Neural cell (in vitro differentiated cells): ENCODE measurements around the gene GNAQ. TPM values are rescaled to one million over a fixed set of nuclear protein-coding genes. Genes with fewer than 3 reads are reported as not detected.

Experiments used
- H2AFZ ChIP-seq: fragments of 200-600, 300-800 bp; sonication (generic), shearing (Covaris generic); 2 replicates; pipeline ENCODE4 v1.6.0; 2014; ENCODE audit warnings: low read depth, mild to moderate bottlenecking, antibody characterized with exemption, low read length, moderate library complexity
- H3F3A ChIP-seq: fragments of 200-600 bp; shearing (Covaris generic); 2 replicates; pipeline ENCODE4 v1.6.1; 2016; ENCODE audit warnings: mild to moderate bottlenecking, moderate library complexity, mixed read lengths, antibody characterized with exemption, low read length; ENCODE audit not compliant: insufficient read depth, poor library complexity, severe bottlenecking
- H3K27ac ChIP-seq: fragments of 200-600, 300-800 bp; sonication (generic), shearing (Covaris generic); 2 replicates; pipeline ENCODE4 v1.5.1; 2014; ENCODE audit warnings: mild to moderate bottlenecking, low read length, moderate library complexity
- H3K27me3 ChIP-seq: fragments of 300-800, 200-600 bp; sonication (generic), shearing (Covaris generic); 2 replicates; pipeline ENCODE4 v1.6.0; 2014; ENCODE audit warnings: mild to moderate bottlenecking, low read depth, low read length, moderate library complexity; ENCODE audit not compliant: insufficient read depth
- H3K36me3 ChIP-seq: fragments of 300-800, 200-600 bp; sonication (generic), shearing (Covaris generic); 2 replicates; pipeline ENCODE4 v1.5.1; 2014; ENCODE audit warnings: mild to moderate bottlenecking, antibody characterized with exemption, low read length, moderate library complexity; ENCODE audit not compliant: insufficient read depth
- H3K4me2 ChIP-seq: fragments of 300-800, 200-600 bp; sonication (generic), shearing (Covaris generic); 2 replicates; pipeline ENCODE4 v1.6.0; 2014; ENCODE audit warnings: mild to moderate bottlenecking, low read length
- H3K4me3 ChIP-seq: fragments of 300-800, 200-600 bp; sonication (generic), shearing (Covaris generic); 2 replicates; pipeline ENCODE4 v1.5.1; 2014; ENCODE audit warnings: mild to moderate bottlenecking, low read length, moderate library complexity
- H3K79me2 ChIP-seq: fragments of 200-600 bp; shearing (Covaris generic); replicated peaks from 2 replicates; pipeline ENCODE4 v1.6.0; 2014; ENCODE audit warnings: mild to moderate bottlenecking, low read length, moderate library complexity; ENCODE audit not compliant: insufficient read depth
- H3K9ac ChIP-seq: fragments of 300-800, 200-600 bp; sonication (generic), shearing (Covaris generic); 2 replicates; pipeline ENCODE4 v1.6.1; 2016; ENCODE audit warnings: mild to moderate bottlenecking, low read length, mixed read lengths
- H3K9me2 ChIP-seq: fragments of 200-600 bp; shearing (Covaris generic); 2 replicates; pipeline ENCODE4 v1.6.1; 2016; ENCODE audit warnings: mild to moderate bottlenecking, low read length, mixed read lengths; ENCODE audit not compliant: insufficient read depth
- H3K9me3 ChIP-seq: fragments of 200-600, 300-800 bp; sonication (generic), shearing (Covaris generic); 2 replicates; pipeline ENCODE4 v1.6.1; 2016; ENCODE audit warnings: mild to moderate bottlenecking, mixed run types, low read length, moderate library complexity, mixed read lengths
- H4K20me1 ChIP-seq: fragments of 200-600 bp; shearing (Covaris generic); 2 replicates; pipeline ENCODE4 v1.6.1; 2016; ENCODE audit warnings: mild to moderate bottlenecking, mixed run types; ENCODE audit not compliant: insufficient read depth
- EP300 ChIP-seq: fragments of 450-650 bp; conservative IDR thresholded peaks from 2 replicates; pipeline ENCODE4 v1.6.1; 2014; ENCODE audit warnings: antibody characterized with exemption, mild to moderate bottlenecking, moderate library complexity; ENCODE audit not compliant: poor library complexity, severe bottlenecking
- EZH2 ChIP-seq: fragments of 200-600, 300-800 bp; shearing (Covaris generic), sonication (generic); IDR thresholded peaks from 2 replicates; pipeline ENCODE4 v1.6.1; 2014; ENCODE audit warnings: antibody characterized with exemption, low read length, borderline replicate concordance, mild to moderate bottlenecking; ENCODE audit not compliant: insufficient read depth, poor library complexity, severe bottlenecking
- MXI1 ChIP-seq: fragments of 450-650 bp; conservative IDR thresholded peaks from 2 replicates; pipeline ENCODE4 v1.6.1; 2014; ENCODE audit warnings: antibody characterized with exemption, mild to moderate bottlenecking; ENCODE audit not compliant: poor library complexity, severe bottlenecking
- POLR2AphosphoS5 ChIP-seq: IDR thresholded peaks from 2 replicates; pipeline ENCODE4 v1.6.1; 2012
- RAD21 ChIP-seq: fragments of 450-650 bp; conservative IDR thresholded peaks from 2 replicates; pipeline ENCODE4 v1.6.1; 2014; ENCODE audit warnings: antibody characterized with exemption, mild to moderate bottlenecking, moderate library complexity
- SMC3 ChIP-seq: fragments of 450-650 bp; conservative IDR thresholded peaks from 2 replicates; pipeline ENCODE4 v1.6.1; 2014; ENCODE audit warnings: antibody characterized with exemption, mild to moderate bottlenecking, moderate library complexity; ENCODE audit not compliant: poor library complexity
- TAF1 ChIP-seq: IDR thresholded peaks from 2 replicates; pipeline ENCODE4 v1.6.1; 2012; ENCODE audit warnings: low read depth
- polyA plus RNA-seq: library from polyadenylated mRNA; depleted of rRNA; stranded (reverse); fragments of >200 nt; gene quantifications from 2 replicates; pipeline ENCODE4 v1.2.3, GENCODE V29; 2014
- TF ChIP-seq, protein P1 (sequence below): IDR thresholded peaks from 2 replicates; pipeline ENCODE4 v1.6.1; 2012; ENCODE audit warnings: borderline replicate concordance
- TF ChIP-seq, protein P2 (sequence below): fragments of 450-650 bp; IDR thresholded peaks from 2 replicates; pipeline ENCODE4 v1.5.1; 2014; ENCODE audit warnings: antibody characterized with exemption, mild to moderate bottlenecking, moderate library complexity; ENCODE audit not compliant: poor library complexity, severe bottlenecking

Gene GNAQ
- polyA plus RNA-seq, 1 donor from 2014 or later, result 86.7 TPM

GRCh38 chr9:77747163-77747562 lies 284.4 kb downstream of the GNAQ start:
- TF ChIP-seq EP300 (no peak), POLR2AphosphoS5 (no peak), TAF1 (no peak), RAD21 (no peak), MXI1 (no peak), EZH2 (no peak), SMC3 (no peak)
- TF ChIP-seq, protein P1, sequence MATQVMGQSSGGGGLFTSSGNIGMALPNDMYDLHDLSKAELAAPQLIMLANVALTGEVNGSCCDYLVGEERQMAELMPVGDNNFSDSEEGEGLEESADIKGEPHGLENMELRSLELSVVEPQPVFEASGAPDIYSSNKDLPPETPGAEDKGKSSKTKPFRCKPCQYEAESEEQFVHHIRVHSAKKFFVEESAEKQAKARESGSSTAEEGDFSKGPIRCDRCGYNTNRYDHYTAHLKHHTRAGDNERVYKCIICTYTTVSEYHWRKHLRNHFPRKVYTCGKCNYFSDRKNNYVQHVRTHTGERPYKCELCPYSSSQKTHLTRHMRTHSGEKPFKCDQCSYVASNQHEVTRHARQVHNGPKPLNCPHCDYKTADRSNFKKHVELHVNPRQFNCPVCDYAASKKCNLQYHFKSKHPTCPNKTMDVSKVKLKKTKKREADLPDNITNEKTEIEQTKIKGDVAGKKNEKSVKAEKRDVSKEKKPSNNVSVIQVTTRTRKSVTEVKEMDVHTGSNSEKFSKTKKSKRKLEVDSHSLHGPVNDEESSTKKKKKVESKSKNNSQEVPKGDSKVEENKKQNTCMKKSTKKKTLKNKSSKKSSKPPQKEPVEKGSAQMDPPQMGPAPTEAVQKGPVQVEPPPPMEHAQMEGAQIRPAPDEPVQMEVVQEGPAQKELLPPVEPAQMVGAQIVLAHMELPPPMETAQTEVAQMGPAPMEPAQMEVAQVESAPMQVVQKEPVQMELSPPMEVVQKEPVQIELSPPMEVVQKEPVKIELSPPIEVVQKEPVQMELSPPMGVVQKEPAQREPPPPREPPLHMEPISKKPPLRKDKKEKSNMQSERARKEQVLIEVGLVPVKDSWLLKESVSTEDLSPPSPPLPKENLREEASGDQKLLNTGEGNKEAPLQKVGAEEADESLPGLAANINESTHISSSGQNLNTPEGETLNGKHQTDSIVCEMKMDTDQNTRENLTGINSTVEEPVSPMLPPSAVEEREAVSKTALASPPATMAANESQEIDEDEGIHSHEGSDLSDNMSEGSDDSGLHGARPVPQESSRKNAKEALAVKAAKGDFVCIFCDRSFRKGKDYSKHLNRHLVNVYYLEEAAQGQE, result no peak
- TF ChIP-seq, protein P2, sequence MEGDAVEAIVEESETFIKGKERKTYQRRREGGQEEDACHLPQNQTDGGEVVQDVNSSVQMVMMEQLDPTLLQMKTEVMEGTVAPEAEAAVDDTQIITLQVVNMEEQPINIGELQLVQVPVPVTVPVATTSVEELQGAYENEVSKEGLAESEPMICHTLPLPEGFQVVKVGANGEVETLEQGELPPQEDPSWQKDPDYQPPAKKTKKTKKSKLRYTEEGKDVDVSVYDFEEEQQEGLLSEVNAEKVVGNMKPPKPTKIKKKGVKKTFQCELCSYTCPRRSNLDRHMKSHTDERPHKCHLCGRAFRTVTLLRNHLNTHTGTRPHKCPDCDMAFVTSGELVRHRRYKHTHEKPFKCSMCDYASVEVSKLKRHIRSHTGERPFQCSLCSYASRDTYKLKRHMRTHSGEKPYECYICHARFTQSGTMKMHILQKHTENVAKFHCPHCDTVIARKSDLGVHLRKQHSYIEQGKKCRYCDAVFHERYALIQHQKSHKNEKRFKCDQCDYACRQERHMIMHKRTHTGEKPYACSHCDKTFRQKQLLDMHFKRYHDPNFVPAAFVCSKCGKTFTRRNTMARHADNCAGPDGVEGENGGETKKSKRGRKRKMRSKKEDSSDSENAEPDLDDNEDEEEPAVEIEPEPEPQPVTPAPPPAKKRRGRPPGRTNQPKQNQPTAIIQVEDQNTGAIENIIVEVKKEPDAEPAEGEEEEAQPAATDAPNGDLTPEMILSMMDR, result no peak
- H3K36me3 ChIP-seq, result no peaks in the 10 kb centered on the region
- H3K9me2 ChIP-seq, result no peaks in the 10 kb centered on the region
- H3K4me2 ChIP-seq, result no peak overlapping the region
- no peaks in the 10 kb centered on the region for H3K9me3 ChIP-seq
- no peak overlapping the region for H3K4me3 ChIP-seq
- no peak overlapping the region for H3K9ac ChIP-seq
- no peaks in the 10 kb centered on the region for H3K79me2 ChIP-seq
- H3K27me3 ChIP-seq, result no peaks in the 10 kb centered on the region
- H3K27ac ChIP-seq, result no peak overlapping the region
- H3F3A ChIP-seq, result no peaks in the 10 kb centered on the region
- H4K20me1 ChIP-seq, result no peaks in the 10 kb centered on the region
- no peak overlapping the region for H2AFZ ChIP-seq

DNA sequence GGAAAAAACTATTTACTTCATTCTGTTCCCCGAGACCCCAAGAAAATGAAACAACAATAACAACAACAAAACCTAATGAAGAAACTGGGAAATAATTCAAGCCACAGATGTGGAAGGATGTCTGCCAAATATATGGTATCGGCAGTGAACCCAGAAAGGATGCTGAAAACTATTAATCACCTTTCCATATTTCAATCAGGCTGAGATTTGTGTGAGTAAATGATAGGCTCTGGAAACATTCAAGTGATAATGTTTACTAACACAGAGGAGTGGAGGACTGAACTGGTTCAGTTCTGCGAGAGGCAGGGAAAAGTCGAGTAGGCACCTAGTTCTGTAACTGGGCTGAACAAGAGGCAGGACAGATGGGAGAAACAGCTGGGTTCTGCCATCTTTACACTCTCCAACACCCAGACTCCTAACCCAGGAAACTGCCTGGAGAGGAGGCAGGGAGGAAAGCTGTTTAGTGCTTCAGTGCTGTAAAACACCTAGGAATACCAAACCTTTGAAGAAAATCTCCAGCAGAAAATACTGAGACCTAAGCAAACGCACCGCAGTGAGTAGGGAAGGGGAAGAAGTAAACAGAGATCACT lies 286.7 kb downstream of the GNAQ start:
- H3K27ac ChIP-seq, result no peak overlapping the region
- no peak overlapping the region for H3K4me2 ChIP-seq
- H3F3A ChIP-seq, result no peaks in the 10 kb centered on the region
- no peaks in the 10 kb centered on the region for H3K9me3 ChIP-seq
- H2AFZ ChIP-seq, result no peak overlapping the region
- TF ChIP-seq TAF1 (no peak), EZH2 (no peak), MXI1 (no peak), EP300 (no peak), SMC3 (no peak), POLR2AphosphoS5 (no peak), RAD21 (no peak)
- TF ChIP-seq, protein P1, result no peak
- TF ChIP-seq, protein P2, result no peak
- no peak overlapping the region for H3K4me3 ChIP-seq
- H3K79me2 ChIP-seq, result no peaks in the 10 kb centered on the region
- H4K20me1 ChIP-seq, result no peaks in the 10 kb centered on the region
- H3K9ac ChIP-seq, result no peak overlapping the region
- H3K9me2 ChIP-seq, result no peaks in the 10 kb centered on the region
- H3K36me3 ChIP-seq, result no peaks in the 10 kb centered on the region
- H3K27me3 ChIP-seq, result no peaks in the 10 kb centered on the region
